Stimulated activated CD4-positive, alpha-beta T cell treated with anti-CD3 and anti-CD28 coated beads, Interleukin-4, amount 100 ng/mL, for 48 hours (primary cell): Measurements from ENCODE around the gene PRXL2B.
"Not testable (repeated sequence)": the region's sequence is repeated elsewhere in the genome, so short reads cannot be mapped to it uniquely, and the experiment has no call there.

ENCODE experiments used
- DNase-seq, 2 donors: peaks; one replicate each; pipeline ENCODE4 v3.0.0-alpha.2; 2020; ENCODE audit warnings: low read depth in 2 of 2

The PRXL2B gene

DNA sequence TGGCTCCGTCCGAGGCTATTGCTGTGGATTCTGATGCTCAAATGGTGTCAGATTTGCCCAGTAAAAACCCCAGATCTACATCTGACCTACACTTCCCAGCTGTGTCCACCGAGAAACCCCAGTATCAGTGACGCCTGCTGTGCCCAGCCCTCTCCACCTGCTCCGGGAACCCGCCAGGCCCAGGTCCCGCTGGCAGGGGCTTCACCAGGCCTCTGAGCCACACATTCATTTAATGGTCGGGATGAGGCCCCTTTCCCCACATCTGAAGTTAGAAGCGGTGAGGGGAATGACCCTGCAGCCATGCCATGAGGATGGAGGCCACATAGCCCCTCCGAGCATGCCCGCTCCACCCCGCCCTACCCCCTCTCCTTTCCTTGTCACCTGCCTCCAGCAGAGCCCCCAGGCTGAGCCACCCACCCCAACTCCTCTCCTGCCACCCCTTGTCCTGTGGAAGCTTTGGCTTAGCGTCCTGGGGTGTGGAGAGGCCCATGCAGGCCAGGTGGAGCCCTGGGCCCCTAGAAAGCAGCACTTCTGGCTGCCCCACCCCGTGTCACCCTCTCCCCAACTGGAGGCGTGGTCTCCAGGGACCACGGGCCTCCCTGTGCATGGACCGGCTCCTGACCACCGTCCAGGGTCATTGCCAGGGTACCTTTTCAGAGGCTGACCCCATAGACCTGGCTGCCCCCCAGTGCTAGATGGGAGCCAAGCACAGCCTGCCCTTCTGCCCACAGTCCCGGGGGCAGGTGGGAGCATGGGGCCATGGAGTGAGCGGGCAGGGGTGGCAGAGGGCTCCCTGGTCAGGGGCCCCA, 22.4 kb upstream of the PRXL2B start:
- DNase-seq, result no peak

GRCh38 chr1:2564815-2565374, 21.7 kb upstream of the PRXL2B start:
- no peak for DNase-seq

DNA sequence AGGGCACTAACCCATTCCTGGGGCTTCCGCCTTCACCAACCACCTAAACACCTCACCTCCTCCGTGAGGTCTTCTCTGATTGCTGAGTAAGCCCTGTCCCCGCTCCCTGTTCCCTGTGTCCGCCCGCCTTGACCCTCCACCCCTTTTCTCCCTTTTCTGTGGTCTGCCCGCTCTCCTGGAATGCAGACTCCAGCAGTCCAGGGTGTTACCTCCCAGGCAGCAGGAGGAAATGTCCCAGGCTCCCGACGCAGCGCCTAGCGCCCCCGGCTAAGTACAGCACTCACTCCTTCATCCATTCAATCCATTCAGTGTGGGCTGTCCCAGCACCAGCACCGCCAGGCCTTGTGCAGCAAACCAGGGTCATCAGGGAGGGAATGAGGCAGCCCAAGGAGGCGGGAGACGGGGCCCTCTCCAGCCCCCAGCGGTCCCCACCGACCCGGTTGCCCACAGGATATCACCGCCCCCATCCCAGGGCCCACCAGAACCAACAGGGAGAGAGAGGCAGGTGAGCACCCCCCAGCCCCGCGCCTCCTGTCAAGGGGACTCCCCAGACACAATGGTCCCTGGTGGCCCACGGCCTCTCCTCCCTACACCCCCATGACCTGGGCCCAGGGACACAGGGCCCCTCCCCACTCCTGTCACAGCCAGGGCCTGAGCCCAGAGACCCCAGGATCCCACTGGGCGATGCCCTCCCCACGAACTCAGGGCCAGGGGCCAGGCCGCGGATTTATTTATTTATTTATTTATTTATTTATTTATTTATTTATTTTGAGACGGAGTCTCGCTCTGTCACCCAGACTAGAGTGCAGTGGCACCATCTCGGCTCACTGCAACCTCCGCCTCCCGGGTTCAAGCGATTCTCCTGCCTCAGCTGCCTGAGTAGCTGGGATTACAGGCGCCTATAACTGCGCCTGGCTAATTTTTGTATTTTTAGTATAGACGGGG, 20.2 kb upstream of the PRXL2B start:
- no peak for DNase-seq

DNA sequence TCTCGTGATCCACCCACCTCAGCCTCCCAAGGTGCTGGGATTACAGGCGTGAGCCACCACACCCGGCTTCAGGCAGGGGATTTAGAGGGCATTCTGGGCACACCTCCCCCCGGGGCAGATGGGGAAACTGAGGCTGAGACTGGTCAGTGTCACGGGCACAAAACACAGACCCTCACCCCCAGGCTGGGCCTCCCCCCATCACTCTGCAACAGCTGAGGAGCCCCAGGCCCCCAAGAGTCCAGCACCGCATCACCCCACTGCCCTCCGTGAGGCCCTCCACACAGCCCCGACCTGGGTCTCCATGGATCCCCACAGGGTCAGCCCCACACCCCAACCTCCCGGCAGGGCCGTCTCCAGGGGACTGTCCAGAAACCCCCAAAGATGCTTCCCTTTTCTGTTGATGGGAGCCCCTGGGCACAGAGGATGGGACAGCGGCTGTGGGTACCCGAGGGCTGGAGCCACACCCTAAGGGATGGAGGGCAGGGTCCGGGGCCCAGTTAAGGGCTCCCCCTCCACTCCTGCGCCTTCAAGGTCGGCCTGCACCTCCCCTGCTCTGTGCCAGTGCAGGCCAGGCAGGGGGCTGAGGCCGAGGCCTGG, 19.4 kb upstream of the PRXL2B start:
- DNase-seq, result no peak

DNA sequence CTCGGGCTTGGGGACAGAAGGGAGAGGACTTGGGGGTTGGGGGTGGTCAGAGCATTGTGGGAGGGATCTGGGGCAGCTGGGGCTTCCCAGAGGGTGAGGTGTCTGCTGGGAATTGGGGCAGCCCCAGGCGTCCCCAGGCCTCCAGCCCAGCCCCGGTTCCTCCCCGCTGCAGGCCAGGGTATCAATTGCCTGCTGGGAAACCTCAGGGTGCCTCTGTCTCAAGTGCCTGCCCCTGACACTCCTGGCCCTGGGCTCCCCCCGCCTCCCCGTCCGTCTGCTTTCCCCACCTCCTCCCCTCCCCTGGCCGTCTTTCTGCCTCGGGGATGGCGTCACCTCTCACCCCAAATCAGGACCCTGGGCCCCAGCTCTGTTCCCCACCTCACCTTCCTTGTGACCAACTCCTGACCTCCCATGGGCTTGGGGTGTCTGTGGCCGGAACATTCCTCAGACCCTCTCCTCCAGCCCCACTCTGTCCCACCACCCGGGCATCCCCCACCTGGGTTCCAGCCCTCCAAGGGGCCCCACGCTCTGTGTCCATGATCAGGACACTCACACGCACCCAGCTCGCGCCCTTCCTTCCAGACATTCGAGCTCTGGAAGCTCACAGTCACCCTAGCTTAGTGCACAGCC, 18.3 kb upstream of the PRXL2B start:
- not testable (repeated sequence) for DNase-seq

- DNase-seq, result no peak
Measured at GRCh38 chr1:2569060-2569459, 17.5 kb upstream of the PRXL2B start.

DNA sequence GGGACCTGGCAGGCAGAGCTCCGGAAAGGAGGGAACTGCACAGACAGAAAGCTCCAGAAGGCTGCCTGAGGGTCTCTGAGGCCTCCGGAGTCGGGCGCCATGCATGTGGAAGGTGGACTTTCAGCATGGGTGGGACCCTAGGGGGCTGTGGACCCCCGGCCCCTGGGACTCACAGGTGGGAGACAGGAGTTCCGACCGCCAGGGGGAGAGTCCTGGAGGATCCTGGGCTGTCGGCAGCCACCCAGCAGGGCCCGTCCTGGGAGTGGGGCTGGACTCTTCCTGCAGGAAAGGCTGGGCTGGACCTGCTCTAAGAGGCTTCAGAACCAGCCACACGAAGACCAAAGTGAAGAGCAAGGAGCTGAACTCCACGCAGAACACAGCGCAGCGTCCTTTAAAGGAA, 16.9 kb upstream of the PRXL2B start:
- DNase-seq, result not testable (repeated sequence)

GRCh38 chr1:2570332-2570731, 16.2 kb upstream of the PRXL2B start:
- DNase-seq, result no peak

DNA sequence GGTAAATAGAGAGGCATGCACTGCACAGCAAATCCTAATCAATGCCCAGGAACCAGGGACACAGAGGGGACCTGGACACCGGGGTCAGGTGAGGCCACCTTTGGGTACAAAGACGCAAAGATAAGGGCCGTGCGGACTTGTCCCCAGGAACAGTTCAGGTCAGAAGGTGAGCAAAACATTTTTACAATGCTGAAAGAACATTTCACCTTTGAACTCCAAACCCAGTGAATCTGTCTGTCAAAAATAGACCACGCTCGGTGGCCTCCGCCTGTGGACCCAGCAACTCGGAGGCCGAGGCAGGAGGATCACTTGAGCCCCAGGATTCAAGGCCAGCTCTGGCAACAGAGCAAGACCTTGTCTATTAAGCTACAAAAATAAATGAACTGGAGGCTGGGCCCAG, 15.2 kb upstream of the PRXL2B start:
- no peak for DNase-seq

GRCh38 chr1:2573250-2573920, 13.2 kb upstream of the PRXL2B start:
- no peak for DNase-seq

DNA sequence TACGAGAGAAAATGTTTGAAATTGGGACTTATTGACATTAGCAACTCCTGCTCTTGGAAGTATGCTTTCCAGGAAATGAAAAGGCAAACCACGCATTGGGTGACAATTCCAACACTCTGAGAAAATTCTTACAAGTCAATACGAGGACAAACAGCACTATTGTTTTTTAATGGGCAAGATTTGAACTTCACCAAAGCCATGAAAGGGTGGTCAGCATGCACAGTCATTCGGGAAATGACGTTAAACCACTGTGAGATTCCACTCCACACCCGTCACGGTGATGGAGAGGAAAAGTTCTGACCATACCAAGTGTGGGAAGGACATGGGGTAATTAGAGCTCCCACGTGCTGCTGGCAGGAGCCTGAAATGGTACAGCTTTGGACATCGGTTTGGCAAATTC, 12.2 kb upstream of the PRXL2B start:
- DNase-seq, result no peak

GRCh38 chr1:2575801-2576663, 10.5 kb upstream of the PRXL2B start:
- no peak for DNase-seq

DNA sequence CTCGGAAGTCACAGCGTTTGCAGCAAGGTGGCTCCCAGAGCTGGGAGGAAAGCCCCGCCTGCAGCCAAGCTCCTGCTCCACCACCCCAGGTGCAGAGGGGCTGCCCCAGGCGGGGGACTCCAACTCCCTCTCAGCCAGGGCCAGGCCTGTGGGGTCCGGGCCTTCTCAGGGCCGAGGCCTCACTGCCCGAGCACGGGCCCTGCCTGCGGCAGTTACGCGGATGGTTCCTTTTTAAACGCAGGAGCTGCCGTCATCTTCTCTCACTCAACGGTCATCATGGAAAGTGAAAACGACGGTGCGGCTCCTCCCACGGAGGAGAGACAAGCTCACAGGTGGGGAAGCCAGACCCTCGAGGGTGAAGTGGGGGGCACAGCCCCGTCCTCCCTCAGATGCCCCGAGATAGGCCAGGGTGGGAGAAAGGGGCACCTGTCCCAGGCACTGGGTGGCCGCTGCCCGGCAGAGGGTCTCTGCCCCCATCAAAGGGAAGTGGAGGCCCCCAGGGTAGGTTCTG, 9.0 kb upstream of the PRXL2B start:
- peak in 1 of 2 donors; percentile 32 for DNase-seq

DNA sequence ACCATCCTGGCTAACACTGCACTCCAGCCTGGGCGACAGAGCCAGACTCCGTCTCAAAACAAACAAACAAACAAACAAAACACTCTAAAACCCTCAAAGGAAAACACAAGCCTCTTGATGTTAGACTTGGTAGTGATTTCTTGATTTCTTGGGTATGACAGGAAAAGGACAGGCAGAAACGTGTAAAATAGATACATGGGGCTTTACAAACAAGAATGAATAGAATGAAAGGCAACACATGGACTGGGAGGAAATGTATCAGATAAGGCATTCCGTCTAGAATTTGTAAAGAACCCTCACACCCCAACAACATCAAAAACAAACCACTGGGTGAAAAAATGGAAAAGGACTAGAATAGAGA, 7.8 kb upstream of the PRXL2B start:
- DNase-seq, result no peak

GRCh38 chr1:2580691-2581090, 5.9 kb upstream of the PRXL2B start:
- DNase-seq, result no peak

GRCh38 chr1:2582391-2582790, 4.2 kb upstream of the PRXL2B start:
- DNase-seq, result no peak

DNA sequence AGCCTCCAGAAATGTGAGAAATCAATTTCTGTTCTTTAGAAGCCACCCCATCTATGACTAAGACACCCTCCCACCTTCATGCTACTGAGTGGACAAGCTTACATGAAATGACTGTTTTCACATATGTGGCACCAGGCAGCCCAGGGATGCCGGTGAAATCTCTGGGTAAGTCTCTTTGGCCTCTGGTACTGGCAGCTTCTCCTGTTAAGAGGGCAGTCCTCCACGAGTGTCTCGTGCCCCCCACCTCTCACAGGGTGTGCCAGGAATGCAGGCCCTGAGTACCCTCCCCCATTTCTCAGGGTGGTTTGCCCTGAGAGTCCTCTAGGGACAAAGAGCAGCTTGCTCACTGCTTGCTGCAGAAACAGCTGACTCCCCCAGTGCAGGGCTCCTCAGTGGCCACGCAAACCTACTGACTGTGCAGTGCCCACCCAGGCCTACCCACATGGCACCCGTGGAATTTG, 3.2 kb upstream of the PRXL2B start:
- DNase-seq, result no peak

- no peak for DNase-seq
Measured at GRCh38 chr1:2583871-2584351, 2.7 kb upstream of the PRXL2B start.

GRCh38 chr1:2584686-2585317, 1.8 kb upstream of the PRXL2B start:
- DNase-seq, result no peak
